Stimulated activated CD4-positive, alpha-beta T cell treated with anti-CD3 and anti-CD28 coated beads, Interleukin-4, amount 100 ng/mL, for 24 hours (primary cell): ENCODE measurements around the gene COX8C.
"Not testable (repeated sequence)": the region's sequence is repeated elsewhere in the genome, so short reads cannot be mapped to it uniquely, and the experiment has no call there.

ENCODE experiments used
- DNase-seq: peaks from one replicate; pipeline ENCODE4 v3.0.0-alpha.2; 2020

Gene COX8C

GRCh38 chr14:93375673-93376156 is 28.7 kb downstream of the COX8C start:
- DNase-seq = no peak

GRCh38 chr14:93379831-93380230 is 32.8 kb downstream of the COX8C start:
- DNase-seq = no peak

- no peak for DNase-seq
Measured at GRCh38 chr14:93381644-93382043, 34.7 kb downstream of the COX8C start.

GRCh38 chr14:93384256-93384655 is 37.3 kb downstream of the COX8C start:
- DNase-seq = not testable (repeated sequence)

- DNase-seq = no peak
Measured at GRCh38 chr14:93395231-93395630, 48.2 kb downstream of the COX8C start.

GRCh38 chr14:93396456-93396855 is 49.5 kb downstream of the COX8C start:
- DNase-seq = no peak
